Activated T-cell treated with anti-CD3 and anti-CD28 coated beads for 24 hours (primary cell): Measurements from ENCODE around the gene PNMT.

ENCODE experiments used
- DNase-seq: peaks from one replicate; pipeline ENCODE4 v3.0.0-alpha.2; 2020; ENCODE audit warnings: low read depth

PNMT gene

DNA sequence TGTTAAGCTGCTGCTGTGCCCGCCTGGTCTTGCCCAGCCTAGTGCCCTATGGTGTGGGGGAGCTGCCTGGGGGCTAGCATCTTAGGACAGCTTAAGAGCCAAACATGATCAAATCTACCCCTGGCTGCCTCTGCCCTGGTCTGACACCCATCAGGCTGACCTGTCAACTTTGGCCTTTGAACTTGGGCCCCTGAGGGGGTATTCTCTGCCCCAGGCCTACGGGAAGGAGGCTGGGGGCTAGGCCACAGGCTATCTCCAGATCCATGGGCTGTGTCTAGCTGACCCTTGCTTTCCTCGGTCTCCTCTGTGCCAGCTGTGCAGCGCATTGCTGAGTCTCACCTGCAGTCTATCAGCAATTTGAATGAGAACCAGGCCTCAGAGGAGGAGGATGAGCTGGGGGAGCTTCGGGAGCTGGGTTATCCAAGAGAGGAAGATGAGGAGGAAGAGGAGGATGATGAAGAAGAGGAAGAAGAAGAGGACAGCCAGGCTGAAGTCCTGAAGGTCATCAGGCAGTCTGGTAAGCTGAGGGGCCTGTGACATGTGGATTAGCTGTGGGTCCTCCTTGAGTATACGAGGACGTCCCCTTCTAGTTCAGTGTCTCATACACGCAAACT is 34.6 kb upstream of the PNMT start:
- DNase-seq: no peak

DNA sequence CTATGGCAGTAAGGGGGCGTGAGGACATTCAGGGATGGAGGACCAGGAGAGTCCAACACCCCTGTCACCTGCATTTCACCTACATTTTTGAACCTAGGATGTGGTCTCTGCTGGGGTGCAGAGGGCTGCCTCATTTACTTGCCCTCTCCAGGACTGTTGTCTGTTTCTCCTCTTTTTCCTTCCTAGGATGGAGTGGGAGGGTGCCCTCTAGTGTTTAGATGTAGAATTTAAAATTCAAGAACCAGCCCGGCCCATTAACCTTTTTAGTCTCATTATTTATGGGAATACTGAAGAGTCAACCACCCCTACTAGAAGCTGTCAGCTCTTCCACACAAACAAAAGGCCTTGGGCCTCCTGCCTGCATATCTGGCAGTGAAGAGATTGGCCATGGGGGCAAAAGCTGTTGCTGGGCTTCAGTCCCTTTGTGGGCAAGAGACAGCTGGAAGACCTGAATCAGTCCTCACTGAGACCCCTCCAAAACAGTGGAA is 33.8 kb upstream of the PNMT start:
- no peak for DNase-seq

DNA sequence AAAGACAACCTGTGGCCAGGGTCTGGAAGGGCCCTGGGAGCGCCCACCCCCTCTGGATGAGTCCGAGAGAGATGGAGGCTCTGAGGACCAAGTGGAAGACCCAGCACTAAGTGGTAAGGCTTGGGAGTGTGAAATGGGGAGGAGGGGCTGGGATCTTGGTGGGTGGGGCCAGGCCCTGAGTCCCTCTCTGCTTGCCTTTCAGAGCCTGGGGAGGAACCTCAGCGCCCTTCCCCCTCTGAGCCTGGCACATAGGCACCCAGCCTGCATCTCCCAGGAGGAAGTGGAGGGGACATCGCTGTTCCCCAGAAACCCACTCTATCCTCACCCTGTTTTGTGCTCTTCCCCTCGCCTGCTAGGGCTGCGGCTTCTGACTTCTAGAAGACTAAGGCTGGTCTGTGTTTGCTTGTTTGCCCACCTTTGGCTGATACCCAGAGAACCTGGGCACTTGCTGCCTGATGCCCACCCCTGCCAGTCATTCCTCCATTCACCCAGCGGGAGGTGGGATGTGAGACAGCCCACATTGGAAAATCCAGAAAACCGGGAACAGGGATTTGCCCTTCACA is 32.6 kb upstream of the PNMT start:
- no peak for DNase-seq

DNA sequence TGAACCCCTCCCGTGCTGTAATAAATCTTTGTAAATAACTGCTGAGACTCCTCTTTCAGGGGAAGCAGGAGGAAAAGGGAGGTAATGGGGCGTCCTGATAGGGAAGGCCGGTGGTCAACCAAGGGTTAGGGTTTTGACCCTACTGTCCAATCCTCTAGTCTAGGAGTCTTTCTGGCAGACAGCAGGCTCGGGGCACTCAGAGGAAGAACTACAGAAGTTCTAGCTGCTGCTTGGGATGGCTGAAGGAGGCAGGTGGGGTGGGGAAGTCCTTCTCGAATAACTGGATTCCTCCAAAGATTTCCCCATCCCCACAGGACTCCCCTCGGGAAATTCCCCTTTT is 31.7 kb upstream of the PNMT start:
- DNase-seq: no peak

DNA sequence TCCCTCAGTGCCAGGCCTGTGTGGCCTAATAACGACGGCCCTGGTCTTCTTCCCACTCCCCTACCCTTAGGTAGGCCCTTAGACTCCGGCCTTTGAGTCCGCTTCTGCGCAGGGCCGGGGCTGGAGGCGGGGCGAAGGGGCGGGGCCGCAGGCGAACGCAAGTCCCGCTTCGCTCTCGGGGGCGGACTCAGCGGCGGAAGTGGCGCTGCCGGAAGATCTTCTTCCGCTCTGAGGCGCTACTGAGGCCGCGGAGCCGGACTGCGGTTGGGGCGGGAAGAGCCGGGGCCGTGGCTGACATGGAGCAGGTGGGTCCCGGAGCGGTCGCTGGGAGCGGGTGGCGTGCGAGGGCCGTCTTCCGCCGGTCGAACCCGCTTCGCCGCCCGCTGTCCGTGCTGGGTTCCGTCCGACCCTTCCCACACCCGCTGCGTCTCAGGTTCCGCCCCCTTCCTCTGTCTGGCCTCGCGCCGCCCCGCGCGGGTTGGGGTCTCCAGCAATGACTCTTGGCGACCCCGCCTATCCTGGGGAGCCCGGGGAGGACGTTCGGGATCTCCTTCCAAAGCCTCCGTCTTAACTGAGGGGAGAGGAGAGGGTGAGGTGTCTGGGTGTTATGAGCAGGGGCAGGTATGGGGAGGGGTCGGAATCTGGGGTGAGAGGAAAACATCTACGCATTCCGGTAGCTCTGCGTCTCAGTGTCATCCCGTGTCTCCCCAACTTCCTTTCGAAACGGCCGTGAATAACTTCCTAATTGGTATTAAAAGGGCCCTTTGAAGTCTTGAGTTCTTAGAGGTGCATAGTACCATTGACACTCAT is 31.1 kb upstream of the PNMT start, which contains the start of gene STARD3:
Gene STARD3, plus strand, starts transcription at position 218 of the 810 bp plus-strand sequence. CDS start 16,388 bp downstream, outside the sequence.
- peak; percentile 86 for DNase-seq

DNA sequence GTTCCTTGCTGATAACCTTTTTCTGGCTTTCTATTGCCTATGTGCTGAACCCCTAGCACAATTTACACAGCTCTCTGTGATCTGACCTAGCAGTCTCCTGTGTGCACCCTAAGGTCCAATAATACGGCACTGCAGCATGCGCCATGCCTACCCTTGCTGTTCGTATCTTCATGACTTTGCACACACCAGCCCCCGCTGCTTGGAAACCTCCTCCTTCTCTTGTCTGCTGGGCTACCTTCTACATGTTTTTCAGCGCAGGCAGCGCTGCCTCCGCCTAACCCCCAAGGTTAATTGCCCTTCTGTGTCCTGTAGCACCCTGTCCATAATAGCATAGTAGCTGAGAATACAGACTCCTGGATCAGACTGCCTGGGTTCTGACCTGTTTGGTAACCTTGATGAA is 29.9 kb upstream of the PNMT start:
- DNase-seq: no peak

DNA sequence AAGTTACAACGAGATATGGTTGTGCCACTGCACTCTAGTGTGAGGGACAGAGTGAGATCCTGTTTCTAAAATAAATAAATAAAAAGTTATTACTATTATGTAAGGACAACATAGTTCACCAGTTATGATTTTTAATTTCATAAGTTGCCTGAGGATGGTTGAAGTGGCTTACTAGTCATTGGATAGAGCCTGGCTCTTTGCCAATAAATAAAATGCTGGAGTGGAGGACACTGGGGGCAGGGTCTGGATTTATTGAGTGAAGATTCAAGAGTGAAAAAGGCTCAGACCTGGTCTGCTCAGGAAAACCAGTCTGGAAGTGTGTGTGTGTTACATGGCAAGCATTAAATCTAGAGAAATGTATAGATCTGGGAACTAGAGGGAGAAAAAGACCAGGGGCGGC is 29.2 kb upstream of the PNMT start:
- no peak for DNase-seq

DNA sequence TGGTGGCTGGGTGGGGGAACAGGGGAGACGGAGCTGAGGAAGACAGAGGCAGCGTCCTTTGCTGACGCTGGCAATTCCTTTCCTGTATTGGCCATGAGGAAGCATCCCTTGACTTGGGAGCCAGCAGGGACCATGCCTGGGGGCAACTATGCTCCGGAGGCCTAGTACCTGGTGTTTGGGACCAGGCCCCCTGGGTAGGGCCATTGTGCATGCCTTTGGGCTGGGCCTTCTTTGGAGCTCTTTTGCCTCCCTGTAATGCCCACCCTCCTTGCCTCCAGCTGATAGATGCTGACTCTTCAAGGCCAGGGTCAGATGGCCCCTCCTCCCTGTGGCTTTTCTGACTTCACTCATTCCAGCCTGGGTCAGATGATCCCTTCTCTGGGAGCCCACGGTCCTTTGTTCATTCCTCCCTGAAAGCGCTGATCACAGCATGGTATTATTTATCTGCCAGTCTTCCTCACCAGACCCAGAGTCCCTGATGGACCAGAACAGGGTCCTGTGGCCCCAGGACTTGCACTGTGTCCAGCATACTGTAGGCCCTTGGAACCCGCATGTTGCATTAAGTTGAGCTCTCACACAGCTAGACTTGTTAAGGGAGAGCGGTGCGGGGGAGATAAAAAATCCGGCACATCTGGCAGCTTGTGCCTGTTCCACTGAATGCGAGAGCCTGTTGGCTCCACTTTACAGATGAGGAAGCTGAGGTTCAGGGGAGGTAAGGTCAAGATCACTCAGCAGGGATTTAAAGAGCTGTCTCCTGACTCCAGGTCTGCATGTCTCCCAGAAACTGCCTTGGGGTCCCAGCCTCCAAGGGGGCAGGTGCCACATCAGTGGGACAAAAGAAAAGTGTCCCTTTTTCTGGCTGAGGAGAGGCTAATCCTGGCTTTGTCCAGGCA is 28.4 kb upstream of the PNMT start:
- DNase-seq: no peak

DNA sequence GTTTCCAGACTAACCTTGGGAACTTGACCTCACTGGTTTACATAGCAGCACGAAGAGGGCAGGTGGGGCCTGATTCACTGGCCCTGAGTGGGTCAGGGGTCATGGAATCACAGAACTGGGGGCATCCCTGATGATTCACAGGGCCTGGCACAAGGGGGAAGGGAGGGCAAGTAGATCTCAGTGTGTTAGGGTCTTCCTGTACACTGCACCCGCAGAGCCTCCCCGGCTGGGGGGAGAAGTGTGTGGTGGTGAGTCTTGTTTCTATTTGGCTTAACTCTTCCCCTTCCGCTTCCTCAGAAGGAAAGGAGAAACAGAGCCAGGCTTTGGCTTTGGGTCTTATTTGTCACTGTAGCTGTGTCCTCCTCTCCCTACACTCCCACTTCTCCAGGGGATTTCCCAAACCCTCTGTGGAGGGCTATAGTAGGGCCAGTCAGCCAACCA is 27.6 kb upstream of the PNMT start:
- DNase-seq: no peak

DNA sequence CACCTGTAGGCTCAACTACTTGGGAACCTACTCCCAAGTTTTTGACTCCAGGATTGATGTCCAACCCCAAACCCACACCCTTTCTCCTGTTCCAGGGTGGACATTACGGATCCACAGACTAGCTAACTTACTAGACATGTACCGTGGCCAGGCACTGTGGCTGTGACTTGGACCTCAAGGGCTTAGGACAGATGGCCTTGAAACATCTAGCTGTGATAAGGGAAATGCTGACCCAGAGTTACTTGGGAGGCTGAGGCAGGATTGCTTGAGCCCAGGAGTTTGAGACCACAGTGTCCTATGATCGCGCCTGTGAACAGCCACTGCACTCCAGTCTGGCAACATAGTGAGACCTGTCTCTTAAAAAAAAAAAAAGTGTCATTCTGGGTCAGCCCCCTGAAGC is 27.2 kb upstream of the PNMT start:
- no peak for DNase-seq

DNA sequence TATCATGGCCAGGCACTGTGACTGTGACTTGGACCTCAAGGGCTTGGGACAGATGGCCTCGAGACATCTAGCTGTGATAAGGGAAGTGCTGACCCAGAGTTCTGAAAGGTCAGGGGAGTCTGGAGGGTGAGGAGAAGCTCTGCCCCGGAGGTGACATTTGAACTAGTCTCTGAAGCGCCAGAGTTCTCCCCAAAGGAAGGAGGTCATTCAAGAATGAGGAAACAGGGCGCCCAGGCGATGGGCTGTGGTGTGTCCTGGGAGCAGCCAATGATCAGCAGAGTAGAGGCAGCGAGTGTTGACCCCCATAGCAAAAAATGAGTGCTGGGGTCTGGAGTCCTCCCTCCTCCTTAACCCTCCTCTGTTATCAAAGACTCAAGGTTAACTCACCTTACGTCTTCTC is 26.4 kb upstream of the PNMT start:
- DNase-seq: no peak

DNA sequence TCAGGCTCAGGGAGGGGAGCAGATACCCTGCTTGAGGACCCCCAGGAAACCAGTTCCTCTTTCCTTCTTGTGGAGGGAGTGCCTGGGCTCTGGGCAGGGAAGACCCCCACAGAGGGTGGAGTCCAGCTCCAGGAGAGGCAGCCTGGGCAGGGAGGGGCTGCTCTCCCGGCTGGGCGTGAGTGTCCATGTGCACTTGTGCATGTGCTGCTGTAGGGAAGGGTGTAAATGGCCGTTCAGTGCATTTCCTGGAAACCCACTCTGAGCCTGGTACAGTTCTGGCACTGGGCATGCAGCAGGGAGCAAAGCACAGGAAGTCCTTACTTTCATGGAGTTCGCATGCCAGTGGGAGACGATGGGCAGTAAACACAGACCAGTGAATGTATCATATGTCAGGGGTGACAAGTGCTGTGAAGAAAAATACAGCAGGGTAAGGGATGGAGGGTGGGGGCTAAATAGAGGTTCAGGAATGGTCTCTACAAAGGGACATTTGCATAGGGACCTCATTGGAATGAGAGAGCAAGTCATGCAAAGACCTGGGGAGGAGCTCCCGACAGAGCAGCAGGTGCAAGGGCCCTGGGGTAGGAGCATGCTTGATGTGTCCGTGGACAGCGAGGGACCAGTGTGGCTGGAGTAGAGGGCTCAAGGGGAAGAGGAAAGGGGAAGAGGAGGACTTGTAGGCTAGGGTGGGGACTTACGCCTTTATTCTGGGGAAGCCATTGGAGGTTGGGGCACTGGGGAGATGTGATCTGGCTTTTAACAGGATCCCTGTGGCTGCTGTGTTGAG is 25.8 kb upstream of the PNMT start:
- DNase-seq: no peak

DNA sequence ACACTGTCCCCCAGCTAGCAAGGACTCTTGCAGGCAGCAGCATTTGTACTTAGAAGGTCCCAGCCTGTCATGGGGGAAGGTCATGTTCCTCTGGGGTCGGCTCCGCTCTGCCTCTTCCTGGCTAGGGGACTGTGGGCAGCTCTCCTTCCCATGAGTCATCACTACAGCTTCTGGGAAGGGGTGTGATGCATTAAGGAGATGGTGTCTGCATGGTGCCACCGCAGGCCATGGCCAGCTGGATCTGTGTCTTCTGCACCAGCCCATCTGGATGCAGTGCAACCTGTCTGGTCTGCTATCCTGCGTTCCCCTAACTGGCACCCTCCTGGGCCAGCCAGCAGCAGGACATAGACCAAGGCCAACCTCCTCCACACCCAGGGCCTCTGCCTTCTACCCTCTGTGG is 25.0 kb upstream of the PNMT start:
- no peak for DNase-seq

DNA sequence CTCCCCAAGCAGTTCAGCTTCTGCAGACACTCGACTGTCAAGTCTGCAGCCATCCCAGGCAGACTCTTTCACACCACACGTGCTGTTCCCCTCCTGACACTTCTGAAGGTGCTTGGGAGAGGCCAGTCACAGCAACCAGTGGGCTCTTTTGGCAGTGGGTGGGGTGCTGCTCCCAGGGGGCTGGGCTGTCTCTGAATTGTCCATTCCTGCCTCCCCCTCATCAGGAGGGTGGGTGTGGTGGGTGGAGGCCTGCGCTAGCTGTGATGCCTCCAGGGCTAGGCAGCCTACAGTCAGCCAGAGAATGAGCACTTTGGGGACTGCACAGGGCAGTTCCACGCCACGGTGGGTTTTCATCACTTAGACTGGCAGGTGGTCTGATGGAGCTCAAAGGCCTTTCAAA is 21.0 kb upstream of the PNMT start:
- DNase-seq: no peak

DNA sequence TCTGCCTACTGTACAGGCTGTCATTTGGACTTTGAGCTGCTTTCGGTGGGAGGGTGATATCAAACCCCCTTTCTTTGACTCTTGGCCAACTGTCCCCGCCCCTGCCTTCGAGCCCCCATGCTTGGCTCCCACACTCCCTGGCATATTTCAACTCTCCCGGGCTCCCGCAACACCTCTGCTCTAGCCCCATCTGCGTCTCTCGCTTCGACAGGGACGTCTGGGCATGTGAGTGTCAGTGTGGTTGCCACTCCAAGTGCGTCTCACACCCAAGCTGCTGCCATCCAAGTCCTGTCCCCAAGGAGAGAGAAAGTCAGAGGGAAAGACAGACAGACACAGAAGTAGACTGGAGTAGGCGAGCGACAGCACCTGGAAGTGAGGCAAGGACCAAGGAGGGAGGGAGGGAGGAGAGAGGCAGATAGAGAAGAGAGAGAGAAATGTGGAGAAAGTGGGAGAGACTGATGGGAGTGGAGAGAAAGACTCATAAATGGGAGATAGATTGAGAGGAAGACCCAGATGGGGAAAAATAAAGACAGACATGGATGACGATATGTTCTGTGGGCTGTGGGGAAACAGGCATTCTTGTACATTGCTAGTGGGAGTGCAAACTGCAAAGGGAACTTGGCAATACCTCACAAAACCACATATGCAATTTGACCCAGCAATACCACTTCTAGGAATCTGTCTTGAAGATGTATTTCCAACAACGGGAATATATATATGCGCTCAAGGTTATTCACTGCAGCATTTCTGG is 19.5 kb upstream of the PNMT start:
- DNase-seq: no peak

DNA sequence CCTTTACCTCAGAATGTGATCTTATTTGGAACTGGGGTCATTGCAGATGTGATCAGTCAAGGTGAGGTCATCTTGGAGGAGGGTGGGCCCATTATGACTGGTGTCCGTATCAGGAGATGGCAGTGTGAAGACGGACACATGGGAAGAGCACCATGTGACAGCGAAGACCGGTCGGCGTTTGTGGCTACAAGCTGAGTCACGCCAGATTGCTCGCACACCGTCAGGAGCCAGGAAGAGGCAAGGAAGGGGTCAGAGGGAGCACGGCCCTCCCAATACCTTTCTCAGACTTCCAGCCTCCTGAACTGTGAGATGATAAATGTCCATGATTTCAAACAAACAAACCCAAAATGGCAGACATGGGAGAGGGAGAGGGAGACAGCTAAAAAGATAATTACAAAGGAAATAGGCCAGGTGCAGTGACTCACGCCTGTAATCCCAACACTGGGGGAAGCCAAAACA is 18.1 kb upstream of the PNMT start:
- DNase-seq: no peak

DNA sequence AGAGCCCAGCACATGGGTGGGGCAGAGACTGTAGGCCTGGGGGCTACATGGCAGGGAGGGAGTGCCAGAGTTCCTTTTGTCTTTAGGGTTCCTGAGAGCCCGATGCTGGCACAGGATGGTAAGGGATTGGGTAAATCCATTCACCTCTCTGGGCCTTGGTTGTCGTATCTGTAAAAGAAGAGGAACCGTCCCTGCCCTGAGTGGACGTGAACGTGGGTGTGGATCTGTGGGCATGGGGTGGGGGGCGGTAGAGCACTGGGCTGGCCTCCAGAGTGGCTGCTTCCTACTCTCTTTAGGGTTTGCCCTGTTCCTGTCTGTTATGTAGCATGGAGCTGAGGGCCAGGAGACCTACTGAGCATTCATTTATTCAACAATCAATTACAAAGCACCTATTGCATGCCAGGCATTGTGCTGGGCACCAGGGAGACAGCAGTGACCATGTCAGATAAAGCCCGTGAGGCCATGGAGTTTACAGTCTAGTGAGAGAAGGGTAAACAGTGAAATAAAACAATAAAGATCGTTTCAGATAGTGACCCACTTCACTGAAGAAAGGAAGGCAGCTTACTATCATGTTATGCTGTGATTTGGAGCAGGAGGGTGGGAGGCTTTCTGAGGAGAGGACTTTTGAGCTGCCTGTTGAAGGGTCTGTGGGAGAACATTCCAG is 16.2 kb upstream of the PNMT start:
- no peak for DNase-seq

DNA sequence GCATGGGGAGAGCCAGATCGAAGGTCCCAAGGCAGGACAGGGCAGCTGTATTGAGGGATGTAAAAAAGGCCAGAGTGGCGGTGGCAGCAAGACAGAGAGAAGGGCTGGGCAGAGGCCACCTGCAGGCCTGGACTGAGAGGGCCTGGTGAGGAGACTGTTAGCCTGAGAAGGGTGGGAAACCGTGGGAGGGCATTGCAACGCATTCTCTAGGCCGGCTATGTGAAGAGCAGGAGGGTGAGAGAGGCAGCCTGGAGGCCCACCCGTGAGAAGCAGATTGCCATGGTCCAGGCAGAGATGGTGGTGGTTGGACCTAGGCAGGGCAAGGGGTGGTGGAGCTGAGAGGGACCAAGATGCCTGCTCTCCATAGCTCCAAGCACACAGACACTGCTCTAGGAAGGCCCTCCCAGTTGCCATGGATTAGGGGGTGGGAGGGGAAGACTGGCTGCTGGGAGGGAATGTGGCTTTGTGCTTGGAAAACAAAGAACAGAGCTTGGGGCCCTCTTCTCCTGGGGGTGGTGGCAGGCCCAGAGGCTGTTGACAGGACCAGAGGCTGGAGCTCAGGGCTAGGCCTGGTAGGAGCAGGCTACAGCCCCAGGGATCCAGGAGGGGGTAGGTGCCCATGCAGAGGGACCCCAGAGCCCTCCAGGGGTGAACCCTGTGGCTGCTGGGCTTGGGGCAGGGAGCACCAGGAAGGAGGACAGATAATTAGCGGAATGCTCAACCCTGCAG is 15.5 kb upstream of the PNMT start:
- no peak for DNase-seq

DNA sequence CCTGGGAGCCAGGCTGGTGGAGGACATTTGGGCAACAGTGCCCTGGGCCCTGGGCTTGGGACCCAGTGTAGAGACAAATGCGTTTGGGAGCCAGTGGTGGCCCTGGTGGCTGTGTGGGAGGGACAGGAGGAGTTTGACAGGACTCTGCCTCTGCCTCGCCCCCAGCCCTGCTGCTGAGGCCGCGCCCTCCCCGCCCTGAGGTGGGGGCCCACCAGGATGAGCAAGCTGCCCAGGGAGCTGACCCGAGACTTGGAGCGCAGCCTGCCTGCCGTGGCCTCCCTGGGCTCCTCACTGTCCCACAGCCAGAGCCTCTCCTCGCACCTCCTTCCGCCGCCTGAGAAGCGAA is 15.0 kb upstream of the PNMT start:
- no peak for DNase-seq
